ENCODE results near the gene PLD5.
"Not testable (repeated sequence)": the region's sequence is repeated elsewhere in the genome, so short reads cannot be mapped to it uniquely, and the experiment has no call there.

PLD5 gene

DNA sequence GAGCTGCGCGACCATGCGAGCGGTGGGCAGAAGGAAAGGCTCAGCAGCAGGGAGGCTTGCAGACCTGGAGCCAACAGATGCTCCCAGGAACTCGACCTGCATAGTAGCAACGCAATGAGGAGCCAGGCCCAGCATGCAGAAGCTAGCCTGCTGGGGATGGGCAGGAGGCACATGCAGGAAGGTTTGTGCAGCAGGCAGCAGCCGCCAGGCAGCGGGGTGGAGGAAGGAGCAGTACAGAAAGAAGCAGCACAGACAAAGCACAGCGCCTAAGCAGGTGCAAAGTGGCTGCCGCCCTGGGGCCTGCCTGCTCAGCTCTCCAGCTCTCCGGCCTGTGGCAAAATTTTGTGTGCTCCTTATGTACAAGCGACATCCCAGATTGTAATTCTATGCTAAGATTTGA is 312.1 kb downstream of the PLD5 start:
- no peak for DNase-seq (ENCODE audit: low read depth in 2 of 2)

GRCh38 chr1:242211254-242212022 is 313.1 kb downstream of the PLD5 start:
- no peak for DNase-seq (ENCODE audit: low read depth in 2 of 2)

- not testable (repeated sequence) for DNase-seq (ENCODE audit: low read depth in 2 of 2)
Measured at GRCh38 chr1:242210316-242210715, 314.2 kb downstream of the PLD5 start.

GRCh38 chr1:242209063-242209462 is 315.4 kb downstream of the PLD5 start:
- no peak for DNase-seq (ENCODE audit: low read depth in 2 of 2)

DNA sequence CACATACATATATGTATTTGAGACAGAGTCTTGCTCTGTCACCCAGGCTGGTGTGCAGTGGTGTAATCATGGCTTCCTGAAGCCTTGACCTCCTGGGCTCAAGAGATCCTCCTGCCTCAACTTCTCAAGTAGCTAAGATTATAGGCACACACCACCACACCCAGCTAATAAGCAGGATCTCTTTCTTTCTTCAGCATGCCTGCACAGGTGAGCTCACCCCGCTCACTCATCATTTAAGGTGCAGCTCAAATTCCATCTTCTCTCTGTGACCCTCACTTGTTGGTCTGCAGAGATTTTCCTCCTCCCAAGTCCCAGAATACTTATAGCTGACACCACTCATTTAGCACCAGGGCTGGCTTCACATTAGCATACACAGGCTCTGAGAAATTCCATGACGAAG is 316.5 kb downstream of the PLD5 start:
- DNase-seq (ENCODE audit: low read depth in 2 of 2): no peak

GRCh38 chr1:242206994-242207393 is 317.5 kb downstream of the PLD5 start:
- no peak for DNase-seq (ENCODE audit: low read depth in 2 of 2)

- DNase-seq (ENCODE audit: low read depth in 2 of 2): no peak
Measured at GRCh38 chr1:242205622-242206489, 318.6 kb downstream of the PLD5 start.

GRCh38 chr1:242203262-242203661 is 321.2 kb downstream of the PLD5 start:
- DNase-seq (ENCODE audit: low read depth in 2 of 2): no peak

DNA sequence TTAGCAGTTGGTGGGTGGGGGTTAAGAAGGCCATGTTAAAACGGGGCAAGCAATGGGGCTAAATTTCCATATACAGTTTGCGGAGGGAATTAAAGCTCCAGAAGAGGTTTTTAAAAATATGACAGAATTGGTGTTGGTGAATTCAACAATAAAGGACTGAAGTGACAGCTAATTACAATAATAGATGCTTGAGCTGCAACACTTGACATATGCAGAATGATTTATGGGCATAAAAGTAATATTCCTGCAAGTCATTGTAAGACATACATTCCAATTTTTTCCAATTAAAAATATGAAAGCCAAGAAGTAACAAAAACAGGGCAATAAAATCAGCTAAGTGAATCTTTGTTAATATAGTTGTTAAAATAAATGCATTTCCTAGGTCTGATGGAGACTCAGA is 323.4 kb downstream of the PLD5 start:
- DNase-seq (ENCODE audit: low read depth in 2 of 2): no peak

GRCh38 chr1:242199776-242200458 is 324.6 kb downstream of the PLD5 start:
- no peak for DNase-seq (ENCODE audit: low read depth in 2 of 2)

GRCh38 chr1:242197907-242198820 is 326.3 kb downstream of the PLD5 start:
- no peak for DNase-seq (ENCODE audit: low read depth in 2 of 2)

- DNase-seq (ENCODE audit: low read depth in 2 of 2): no peak
Measured at GRCh38 chr1:242196914-242197313, 327.6 kb downstream of the PLD5 start.

GRCh38 chr1:242196101-242196500 is 328.4 kb downstream of the PLD5 start:
- no peak for DNase-seq (ENCODE audit: low read depth in 2 of 2)

DNA sequence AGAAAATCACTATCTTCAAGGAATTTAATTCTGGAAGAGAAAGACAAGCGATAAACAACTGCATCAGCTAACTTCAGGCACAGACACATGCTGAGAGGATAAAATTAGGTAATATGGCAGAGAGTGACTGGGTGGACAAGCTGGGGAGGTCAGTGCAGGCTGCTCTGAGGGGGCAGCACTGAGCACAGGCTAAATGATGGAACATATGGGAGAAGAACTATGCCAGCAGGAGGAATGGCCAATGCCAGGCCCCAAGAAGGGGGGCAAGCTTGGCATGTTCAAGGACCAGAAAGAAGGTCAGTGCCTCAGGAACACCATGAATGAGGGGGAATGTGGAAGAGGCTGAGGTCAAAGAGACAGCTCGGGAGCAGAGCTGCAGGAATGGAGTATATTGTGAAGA is 334.9 kb downstream of the PLD5 start:
- DNase-seq (ENCODE audit: low read depth in 2 of 2): no peak

GRCh38 chr1:242187816-242188215 is 336.7 kb downstream of the PLD5 start:
- DNase-seq (ENCODE audit: low read depth in 2 of 2): no peak

GRCh38 chr1:242187171-242187570 is 337.3 kb downstream of the PLD5 start:
- DNase-seq (ENCODE audit: low read depth in 2 of 2): no peak

DNA sequence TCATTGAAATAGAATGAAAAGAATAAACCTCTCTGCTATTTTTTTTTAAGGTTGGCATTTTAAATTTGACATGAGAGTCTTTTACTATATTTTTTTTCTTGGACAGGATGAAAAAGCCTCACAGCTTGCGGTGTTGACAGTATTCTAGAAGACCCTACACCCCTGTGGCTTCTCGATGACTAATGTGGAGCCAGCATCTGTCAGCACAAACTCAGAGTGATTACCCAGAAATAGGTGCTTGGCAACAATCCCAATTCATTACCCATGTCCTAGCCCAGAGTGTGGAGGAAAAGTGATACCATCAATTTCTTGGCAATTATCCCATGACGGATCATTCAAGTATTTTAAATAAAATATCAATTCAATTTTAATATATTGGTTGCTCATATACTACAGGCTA is 338.8 kb downstream of the PLD5 start:
- DNase-seq (ENCODE audit: low read depth in 2 of 2): no peak

DNA sequence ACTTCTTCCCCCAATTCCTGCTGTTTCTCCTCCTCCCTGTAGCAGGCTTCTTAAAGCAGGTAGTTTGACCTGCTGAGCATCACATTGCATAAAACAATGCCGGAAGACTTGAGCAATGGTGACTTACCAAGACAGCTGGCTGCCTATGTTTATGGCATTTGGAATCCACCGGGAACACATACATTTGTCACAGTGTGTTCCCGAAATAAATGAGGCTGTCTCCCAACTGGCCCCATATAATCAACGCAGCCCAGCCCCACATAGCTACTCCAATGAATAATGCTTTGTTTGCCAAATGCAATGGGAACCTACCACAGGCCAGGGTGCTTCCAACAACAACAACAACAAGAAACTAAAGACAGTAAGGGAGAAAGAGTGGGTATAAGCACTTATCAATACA is 339.5 kb downstream of the PLD5 start:
- DNase-seq (ENCODE audit: low read depth in 2 of 2): no peak

DNA sequence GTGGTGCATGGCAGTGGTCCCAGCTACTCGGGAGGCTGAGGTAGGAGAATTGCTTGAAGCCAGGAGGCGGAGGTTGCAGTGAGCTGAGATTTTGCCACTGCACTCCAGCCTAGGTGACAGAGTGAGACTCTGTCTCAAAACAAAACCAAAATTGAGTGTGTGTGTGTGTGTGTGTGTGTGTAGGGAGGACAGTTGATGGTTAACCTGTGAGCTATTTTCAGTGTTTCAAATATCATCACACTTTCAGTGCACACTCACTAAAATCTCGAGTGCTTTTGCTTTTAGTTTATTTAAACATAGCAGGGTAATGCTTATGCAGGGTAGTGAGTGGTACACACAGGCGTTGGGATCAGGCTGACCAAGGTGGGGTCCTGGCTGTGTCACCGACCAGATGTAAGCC is 344.7 kb downstream of the PLD5 start:
- DNase-seq (ENCODE audit: low read depth in 2 of 2): not testable (repeated sequence)

GRCh38 chr1:242178924-242179708 is 345.4 kb downstream of the PLD5 start:
- no peak for DNase-seq (ENCODE audit: low read depth in 2 of 2)

DNA sequence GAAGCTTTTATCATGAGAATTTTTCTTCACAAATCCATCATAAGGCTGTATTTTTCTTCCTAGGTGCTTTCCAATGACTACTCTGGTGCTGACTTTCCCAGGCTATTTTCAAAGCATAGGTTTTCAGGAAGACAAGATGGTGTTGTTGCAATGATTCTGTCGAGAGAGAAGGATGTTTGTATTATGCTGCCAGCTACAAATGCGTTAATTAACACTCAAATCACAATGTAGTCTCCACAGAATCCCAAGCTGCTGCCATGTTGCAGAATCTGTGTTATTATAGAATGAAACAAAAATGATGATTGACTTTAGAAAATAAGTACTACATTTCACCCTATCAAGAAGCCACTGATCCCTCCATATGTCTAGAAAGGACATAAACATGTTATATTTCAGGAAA is 346.1 kb downstream of the PLD5 start:
- no peak for DNase-seq (ENCODE audit: low read depth in 2 of 2)
